ENCODE data around the gene ACO2.
"Not testable (repeated sequence)": the region's sequence is repeated elsewhere in the genome, so short reads cannot be mapped to it uniquely, and the experiment has no call there.

The ACO2 gene

DNA sequence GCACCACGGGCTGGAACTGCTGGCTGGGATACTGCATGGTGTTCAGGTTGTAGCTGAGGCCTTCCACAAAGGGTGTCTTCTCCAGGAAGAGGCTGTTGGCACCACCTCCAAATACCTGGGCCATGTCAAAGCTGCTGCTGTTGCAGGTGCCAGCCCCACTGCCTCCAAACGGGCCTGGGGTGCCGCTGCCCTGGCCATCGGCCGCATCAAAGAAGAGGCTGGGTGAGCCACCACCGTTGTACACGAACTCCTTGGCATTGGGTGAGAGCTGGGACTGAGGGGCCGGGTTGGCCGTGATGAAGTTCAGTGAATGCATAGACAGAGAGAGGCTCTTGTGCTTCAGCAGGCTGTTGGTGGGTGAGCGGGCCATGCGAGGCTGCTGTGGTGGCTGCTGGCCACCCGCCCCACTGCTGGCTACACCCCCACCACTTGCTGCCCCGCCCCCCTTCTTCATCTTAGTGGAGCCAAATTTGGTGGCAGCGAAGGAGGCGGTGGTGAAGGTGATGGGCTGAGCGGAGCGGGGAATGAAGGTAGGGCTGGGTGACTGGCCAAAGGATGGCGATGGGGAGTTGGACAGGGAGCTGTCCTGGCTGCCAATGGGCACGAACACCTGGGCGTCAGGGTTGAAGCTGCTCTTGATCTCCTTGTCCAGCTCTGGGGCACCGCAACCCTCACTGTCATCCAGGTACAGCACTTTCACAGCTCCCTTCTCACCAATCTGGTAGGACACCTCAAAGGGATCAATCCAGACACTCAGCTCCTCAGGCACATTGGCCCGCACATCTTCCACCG is 32.4 kb upstream of the ACO2 start:
- Histone ChIP-seq H4K8ac (ENCODE audit: low read depth, low read length) (no peak overlapping the region), H3K4me1 (ENCODE audit: control insufficient read depth in 1 of 2, insufficient read depth in 2 of 2, low read length in 2 of 2) (no peaks in the 10 kb centered on the region), H3K27me3 (ENCODE audit: insufficient read depth, low read length) (no peaks in the 10 kb centered on the region), H3K79me2 (ENCODE audit: control insufficient read depth, insufficient read depth, low read length, poor library complexity) (no peaks in the 10 kb centered on the region), H2BK5ac (ENCODE audit: low read depth, low read length, poor library complexity) (no peak overlapping the region), H2BK120ac (ENCODE audit: insufficient read depth, low read length, poor library complexity) (no peak overlapping the region), H4K91ac (ENCODE audit: low read depth, low read length) (no peak overlapping the region), H3K14ac (ENCODE audit: low read length) (no peak overlapping the region), H3K18ac (ENCODE audit: low read length) (no peak overlapping the region), H3K79me1 (ENCODE audit: low read length) (no peaks in the 10 kb centered on the region), H4K12ac (ENCODE audit: low read depth, low read length) (no peak overlapping the region), H2AFZ (ENCODE audit: insufficient read depth, low read length, poor library complexity) (no peak overlapping the region), H3K9me3 (ENCODE audit: insufficient read depth, low read depth, low read length) (no peaks in the 10 kb centered on the region), H3K4ac (ENCODE audit: low read depth, low read length) (no peak overlapping the region), H3K4me2 (ENCODE audit: low read length) (no peak overlapping the region), H3K23ac (ENCODE audit: low read length) (no peak overlapping the region), H2AK5ac (ENCODE audit: low read length) (no peak overlapping the region), H2BK12ac (ENCODE audit: low read length) (no peak overlapping the region), H3K36me3 (ENCODE audit: control insufficient read depth in 1 of 2, insufficient read depth in 2 of 2, low read length in 2 of 2) (peaks cover 56 to 64% of the 10 kb centered on the region in 2 experiments), H3K27ac (ENCODE audit: low read depth, low read length) (no peak overlapping the region), H3K4me3 (ENCODE audit: low read depth, low read length) (no peak overlapping the region), H3K9ac (ENCODE audit: low read length) (no peak overlapping the region)
- WGBS (ENCODE audit: extremely low coverage, insufficient coverage, insufficient read length): no CpG with 5 or more reads among the region's 23 CpGs
- DNase-seq: no peak

GRCh38 chr22:41437198-41437597 is 31.7 kb upstream of the ACO2 start:
- Histone ChIP-seq H2BK5ac (ENCODE audit: low read depth, low read length, poor library complexity) (no peak overlapping the region), H3K79me1 (ENCODE audit: low read length) (no peaks in the 10 kb centered on the region), H3K14ac (ENCODE audit: low read length) (no peak overlapping the region), H3K9ac (ENCODE audit: low read length) (no peak overlapping the region), H3K4ac (ENCODE audit: low read depth, low read length) (no peak overlapping the region), H3K27me3 (ENCODE audit: insufficient read depth, low read length) (no peaks in the 10 kb centered on the region), H2AK5ac (ENCODE audit: low read length) (no peak overlapping the region), H3K79me2 (ENCODE audit: control insufficient read depth, insufficient read depth, low read length, poor library complexity) (peaks cover under 1% of the 10 kb centered on the region), H4K12ac (ENCODE audit: low read depth, low read length) (no peak overlapping the region), H3K4me2 (ENCODE audit: low read length) (no peak overlapping the region), H3K4me1 (ENCODE audit: control insufficient read depth in 1 of 2, insufficient read depth in 2 of 2, low read length in 2 of 2) (no peaks in the 10 kb centered on the region), H3K36me3 (ENCODE audit: control insufficient read depth in 1 of 2, insufficient read depth in 2 of 2, low read length in 2 of 2) (peaks cover 54 to 62% of the 10 kb centered on the region in 2 experiments), H3K27ac (ENCODE audit: low read depth, low read length) (no peak overlapping the region), H3K9me3 (ENCODE audit: insufficient read depth, low read depth, low read length) (no peaks in the 10 kb centered on the region), H2BK12ac (ENCODE audit: low read length) (no peak overlapping the region), H3K23ac (ENCODE audit: low read length) (no peak overlapping the region), H2AFZ (ENCODE audit: insufficient read depth, low read length, poor library complexity) (no peak overlapping the region), H3K18ac (ENCODE audit: low read length) (no peak overlapping the region), H2BK120ac (ENCODE audit: insufficient read depth, low read length, poor library complexity) (no peak overlapping the region), H4K8ac (ENCODE audit: low read depth, low read length) (no peak overlapping the region), H4K91ac (ENCODE audit: low read depth, low read length) (no peak overlapping the region), H3K4me3 (ENCODE audit: low read depth, low read length) (no peak overlapping the region)
- WGBS (ENCODE audit: extremely low coverage, insufficient coverage, insufficient read length): no CpG with 5 or more reads among the region's 7 CpGs
- no peak for DNase-seq

DNA sequence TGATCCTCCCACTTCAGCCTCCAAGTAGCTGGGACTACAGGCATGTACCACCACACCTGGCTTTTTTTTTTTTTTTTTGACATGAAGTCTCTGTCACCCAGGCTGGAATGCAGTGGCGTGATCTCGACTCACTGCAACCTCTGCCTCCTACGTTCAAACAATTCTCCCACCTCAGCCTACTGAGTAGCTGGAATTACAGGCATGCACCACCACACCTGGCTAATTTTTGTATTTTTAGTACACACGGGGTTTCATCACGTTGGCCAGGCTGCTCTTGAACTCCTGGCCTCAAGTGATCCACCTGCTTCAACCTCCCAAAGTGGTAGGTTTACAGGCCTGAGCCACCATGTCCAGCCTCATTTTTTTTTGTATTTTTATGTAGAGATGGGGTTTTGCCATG is 28.4 kb upstream of the ACO2 start:
- H3K9ac ChIP-seq (ENCODE audit: low read length); H3K4me2 ChIP-seq (ENCODE audit: low read length); H3K4me1 ChIP-seq (ENCODE audit: control insufficient read depth in 1 of 2, insufficient read depth in 2 of 2, low read length in 2 of 2); H3K23ac ChIP-seq (ENCODE audit: low read length); H2AK5ac ChIP-seq (ENCODE audit: low read length); H3K27ac ChIP-seq (ENCODE audit: low read depth, low read length); H2BK120ac ChIP-seq (ENCODE audit: insufficient read depth, low read length, poor library complexity); H2BK5ac ChIP-seq (ENCODE audit: low read depth, low read length, poor library complexity); H4K8ac ChIP-seq (ENCODE audit: low read depth, low read length); H2AFZ ChIP-seq (ENCODE audit: insufficient read depth, low read length, poor library complexity); H4K91ac ChIP-seq (ENCODE audit: low read depth, low read length); H4K12ac ChIP-seq (ENCODE audit: low read depth, low read length); H3K14ac ChIP-seq (ENCODE audit: low read length); H3K27me3 ChIP-seq (ENCODE audit: insufficient read depth, low read length); H3K4me3 ChIP-seq (ENCODE audit: low read depth, low read length); H2BK12ac ChIP-seq (ENCODE audit: low read length); H3K18ac ChIP-seq (ENCODE audit: low read length); H3K9me3 ChIP-seq (ENCODE audit: insufficient read depth, low read depth, low read length): not testable (repeated sequence)
- Histone ChIP-seq H3K79me1 (ENCODE audit: low read length) (peaks cover 11% of the 10 kb centered on the region), H3K4ac (ENCODE audit: low read depth, low read length) (peak overlapping the region; percentile 14), H3K36me3 (ENCODE audit: control insufficient read depth in 1 of 2, insufficient read depth in 2 of 2, low read length in 2 of 2) (peaks cover 43 to 47% of the 10 kb centered on the region in 2 experiments), H3K79me2 (ENCODE audit: control insufficient read depth, insufficient read depth, low read length, poor library complexity) (peaks cover 23% of the 10 kb centered on the region)
- 100% methylated on average over 1 of the region's 5 CpGs for WGBS (ENCODE audit: extremely low coverage, insufficient coverage, insufficient read length)
- DNase-seq: peak in 1 of 2 donors; percentile 48

- no CpG with 5 or more reads among the region's 2 CpGs for WGBS (ENCODE audit: extremely low coverage, insufficient coverage, insufficient read length)
- Histone ChIP-seq H3K14ac (ENCODE audit: low read length) (no peak overlapping the region), H3K4ac (ENCODE audit: low read depth, low read length) (peak overlapping the region; percentile 78), H4K8ac (ENCODE audit: low read depth, low read length) (no peak overlapping the region), H3K9me3 (ENCODE audit: insufficient read depth, low read depth, low read length) (no peaks in the 10 kb centered on the region), H3K4me3 (ENCODE audit: low read depth, low read length) (no peak overlapping the region), H4K12ac (ENCODE audit: low read depth, low read length) (no peak overlapping the region), H4K91ac (ENCODE audit: low read depth, low read length) (no peak overlapping the region), H3K4me2 (ENCODE audit: low read length) (no peak overlapping the region), H3K36me3 (ENCODE audit: control insufficient read depth in 1 of 2, insufficient read depth in 2 of 2, low read length in 2 of 2) (peaks cover 26 to 29% of the 10 kb centered on the region in 2 experiments), H3K79me2 (ENCODE audit: control insufficient read depth, insufficient read depth, low read length, poor library complexity) (peaks cover 39% of the 10 kb centered on the region), H3K23ac (ENCODE audit: low read length) (no peak overlapping the region), H3K18ac (ENCODE audit: low read length) (no peak overlapping the region), H2BK5ac (ENCODE audit: low read depth, low read length, poor library complexity) (no peak overlapping the region), H3K4me1 (ENCODE audit: control insufficient read depth in 1 of 2, insufficient read depth in 2 of 2, low read length in 2 of 2) (peaks cover 3 to 4% of the 10 kb centered on the region in 2 experiments), H2AFZ (ENCODE audit: insufficient read depth, low read length, poor library complexity) (no peak overlapping the region), H2BK120ac (ENCODE audit: insufficient read depth, low read length, poor library complexity) (no peak overlapping the region), H2BK12ac (ENCODE audit: low read length) (no peak overlapping the region), H3K27ac (ENCODE audit: low read depth, low read length) (no peak overlapping the region), H3K79me1 (ENCODE audit: low read length) (peaks cover 27% of the 10 kb centered on the region), H3K9ac (ENCODE audit: low read length) (no peak overlapping the region), H3K27me3 (ENCODE audit: insufficient read depth, low read length) (no peaks in the 10 kb centered on the region), H2AK5ac (ENCODE audit: low read length) (no peak overlapping the region)
- DNase-seq: peak in 1 of 2 donors; percentile 29
These were observed 26.6 kb upstream of the ACO2 start for GRCh38 chr22:41442240-41442792.

All from trophoblast cell (in vitro differentiated cells and primary cell).